ENCODE measurements around the gene KLF15.

DNA sequence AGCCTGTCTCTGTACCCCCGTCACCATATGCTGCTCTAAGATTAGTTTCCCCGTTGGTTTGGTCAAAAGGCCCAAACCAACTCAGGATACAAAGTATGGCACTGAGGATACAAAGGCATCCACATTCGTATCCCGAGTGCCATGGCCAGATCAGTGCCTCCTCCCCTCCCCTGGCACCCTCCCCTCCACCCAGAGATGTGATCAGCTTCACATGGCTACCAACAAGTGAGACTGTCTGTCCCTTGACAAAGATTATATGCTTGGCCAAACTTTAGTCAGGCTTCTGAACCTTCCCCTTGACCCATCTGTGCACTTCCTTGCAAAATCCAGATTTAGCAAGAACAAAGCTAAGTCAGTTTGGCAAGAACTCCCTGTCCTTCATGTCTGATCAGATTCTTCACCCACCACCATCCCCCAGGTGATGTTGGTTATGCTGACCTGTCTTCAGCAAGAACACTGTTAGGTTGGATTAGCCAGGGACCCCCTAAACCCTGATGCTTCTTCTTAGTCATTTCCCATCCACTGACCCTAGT lies 61.7 kb downstream of the KLF15 start:
- TF ChIP-seq, protein P1, sequence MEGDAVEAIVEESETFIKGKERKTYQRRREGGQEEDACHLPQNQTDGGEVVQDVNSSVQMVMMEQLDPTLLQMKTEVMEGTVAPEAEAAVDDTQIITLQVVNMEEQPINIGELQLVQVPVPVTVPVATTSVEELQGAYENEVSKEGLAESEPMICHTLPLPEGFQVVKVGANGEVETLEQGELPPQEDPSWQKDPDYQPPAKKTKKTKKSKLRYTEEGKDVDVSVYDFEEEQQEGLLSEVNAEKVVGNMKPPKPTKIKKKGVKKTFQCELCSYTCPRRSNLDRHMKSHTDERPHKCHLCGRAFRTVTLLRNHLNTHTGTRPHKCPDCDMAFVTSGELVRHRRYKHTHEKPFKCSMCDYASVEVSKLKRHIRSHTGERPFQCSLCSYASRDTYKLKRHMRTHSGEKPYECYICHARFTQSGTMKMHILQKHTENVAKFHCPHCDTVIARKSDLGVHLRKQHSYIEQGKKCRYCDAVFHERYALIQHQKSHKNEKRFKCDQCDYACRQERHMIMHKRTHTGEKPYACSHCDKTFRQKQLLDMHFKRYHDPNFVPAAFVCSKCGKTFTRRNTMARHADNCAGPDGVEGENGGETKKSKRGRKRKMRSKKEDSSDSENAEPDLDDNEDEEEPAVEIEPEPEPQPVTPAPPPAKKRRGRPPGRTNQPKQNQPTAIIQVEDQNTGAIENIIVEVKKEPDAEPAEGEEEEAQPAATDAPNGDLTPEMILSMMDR (IDR thresholded peaks at IDR 0.05) = no peak
- TF ChIP-seq EZH2 (IDR thresholded peaks at IDR 0.05; ENCODE audit: borderline replicate concordance, insufficient read depth, low read depth, low read length, poor library complexity, severe bottlenecking) = no peak

Measured in B cell (primary cell).